BJ (cell line): ENCODE measurements around the gene DCUN1D1. TPM values are rescaled to one million over a fixed set of nuclear protein-coding genes. Genes with fewer than 3 reads are reported as not detected.

Experiments used
- CTCF ChIA-PET: fragments of 350-600 bp; formaldehyde crosslinking; extraction: SDS; loops from one replicate; lab custom pipeline; 2021; ENCODE audit warnings: antibody characterized with exemption, inconsistent platforms; lab: Yijun Ruan, JAX
- POLR2A ChIA-PET: fragments of 300-600 bp; sonication (Branson Sonifier 250); formaldehyde crosslinking; extraction: SDS; loops from one replicate; lab custom pipeline; 2021; ENCODE audit warnings: antibody characterized with exemption; lab: Charles Lee
- DNase-seq: peaks from one replicate; pipeline ENCODE4 v3.0.0-alpha.2; 2011; ENCODE audit warnings: low read depth
- H3K27me3 ChIP-seq: 2 replicates; pipeline ENCODE4 v1.6.0; 2011; ENCODE audit warnings: low read length; ENCODE audit not compliant: control insufficient read depth, insufficient read depth
- H3K36me3 ChIP-seq: 2 replicates; pipeline ENCODE4 v1.5.1; 2011; ENCODE audit warnings: low read length; ENCODE audit not compliant: control insufficient read depth, insufficient read depth
- H3K4me3 ChIP-seq: 2 replicates; pipeline ENCODE4 v1.5.1; 2011; ENCODE audit warnings: low read depth, mild to moderate bottlenecking, control low read depth, low read length
- polyA plus RNA-seq: library from polyadenylated mRNA; depleted of rRNA; stranded (reverse); fragments of >200 nt; gene quantifications from 2 replicates; pipeline ENCODE4 v1.2.3, GENCODE V29; 2011
- TF ChIP-seq, protein P1 (sequence below): IDR thresholded peaks from 2 replicates; pipeline ENCODE4 v1.5.1; 2011; ENCODE audit warnings: low read depth, mild to moderate bottlenecking, control low read depth, inconsistent platforms, low read length, moderate library complexity; ENCODE audit not compliant: insufficient read depth

The DCUN1D1 gene
- polyA plus RNA-seq, 1 experiment: 6.1 TPM

DNA sequence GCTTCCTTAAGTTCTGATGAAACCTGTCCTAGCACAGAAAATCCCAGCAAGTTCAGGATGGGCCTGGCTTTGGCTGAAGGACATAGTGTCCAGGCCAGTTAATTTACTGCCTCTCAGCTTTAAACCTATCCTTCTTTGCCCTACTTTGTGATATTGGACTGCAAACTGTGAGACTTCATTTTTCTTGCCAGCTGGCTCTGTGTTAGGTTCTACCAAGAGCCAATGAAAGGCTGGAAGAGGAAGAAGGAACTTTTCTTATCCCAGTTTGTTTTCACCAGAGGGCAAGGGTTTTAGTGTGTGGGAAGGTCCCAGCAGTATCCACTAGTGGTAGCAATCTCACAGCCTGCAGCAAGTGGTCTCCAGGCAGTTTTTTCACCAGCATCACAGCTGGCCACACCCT is 18.2 kb downstream of the DCUN1D1 start:
- ChIA-PET CTCF (interaction anchor here (0.6 to 1.3 kb wide), 2 partner anchors 27 to 1098 kb away, joined by 3 to 4 read pairs; no protein-coding TSS in a partner anchor), POLR2A (no interaction called here)
- no peak for DNase-seq

DNA sequence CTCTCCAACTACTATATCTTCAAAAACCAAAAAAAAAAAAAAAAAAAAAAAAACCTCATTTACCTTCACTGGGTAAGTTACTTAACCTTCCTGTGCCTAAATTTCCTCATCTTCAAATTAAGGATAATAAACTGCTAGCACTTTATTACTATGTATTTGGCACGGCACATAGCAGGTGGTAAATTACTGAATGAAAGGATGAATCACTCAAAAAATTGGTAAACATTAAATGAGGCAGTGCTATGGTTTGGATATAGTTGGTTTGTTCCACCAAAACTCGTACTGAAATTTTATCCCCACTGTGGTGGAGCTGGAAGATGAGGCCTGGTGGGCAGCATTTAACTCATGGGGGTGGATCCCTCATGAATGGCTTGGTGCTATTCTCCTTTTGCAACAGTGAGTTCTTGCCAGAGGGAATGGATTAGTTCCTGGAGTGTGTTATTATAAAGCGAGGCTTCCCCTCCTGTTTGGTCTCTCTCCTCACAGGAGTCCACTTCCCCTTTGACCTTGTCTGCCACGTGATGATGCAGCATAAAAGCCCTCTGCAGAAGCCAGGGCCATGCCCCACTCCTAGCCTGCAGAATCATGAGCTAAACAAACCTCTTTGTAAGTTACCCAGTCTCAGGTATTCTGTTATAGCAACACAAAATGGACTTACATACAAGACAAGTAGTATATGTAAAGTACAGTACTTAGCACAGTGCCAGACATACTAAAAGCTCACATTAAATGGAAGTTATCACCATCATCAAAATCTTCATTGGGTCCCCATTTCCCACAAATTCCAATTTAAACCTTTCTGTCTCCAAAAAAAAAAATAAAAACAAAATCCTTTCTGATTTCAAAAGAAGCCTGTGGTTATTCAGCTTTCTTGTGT is 20.6 kb downstream of the DCUN1D1 start:
- CTCF ChIA-PET: no interaction called here
- DNase-seq: no peak
- TF ChIP-seq, protein P1, sequence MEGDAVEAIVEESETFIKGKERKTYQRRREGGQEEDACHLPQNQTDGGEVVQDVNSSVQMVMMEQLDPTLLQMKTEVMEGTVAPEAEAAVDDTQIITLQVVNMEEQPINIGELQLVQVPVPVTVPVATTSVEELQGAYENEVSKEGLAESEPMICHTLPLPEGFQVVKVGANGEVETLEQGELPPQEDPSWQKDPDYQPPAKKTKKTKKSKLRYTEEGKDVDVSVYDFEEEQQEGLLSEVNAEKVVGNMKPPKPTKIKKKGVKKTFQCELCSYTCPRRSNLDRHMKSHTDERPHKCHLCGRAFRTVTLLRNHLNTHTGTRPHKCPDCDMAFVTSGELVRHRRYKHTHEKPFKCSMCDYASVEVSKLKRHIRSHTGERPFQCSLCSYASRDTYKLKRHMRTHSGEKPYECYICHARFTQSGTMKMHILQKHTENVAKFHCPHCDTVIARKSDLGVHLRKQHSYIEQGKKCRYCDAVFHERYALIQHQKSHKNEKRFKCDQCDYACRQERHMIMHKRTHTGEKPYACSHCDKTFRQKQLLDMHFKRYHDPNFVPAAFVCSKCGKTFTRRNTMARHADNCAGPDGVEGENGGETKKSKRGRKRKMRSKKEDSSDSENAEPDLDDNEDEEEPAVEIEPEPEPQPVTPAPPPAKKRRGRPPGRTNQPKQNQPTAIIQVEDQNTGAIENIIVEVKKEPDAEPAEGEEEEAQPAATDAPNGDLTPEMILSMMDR: no peak
- no peak overlapping the region for H3K4me3 ChIP-seq
- POLR2A ChIA-PET: no interaction called here
- H3K27me3 ChIP-seq: no peaks in the 10 kb centered on the region
- peaks cover 6% of the 10 kb centered on the region for H3K36me3 ChIP-seq

More for the DNA sequence above, 18.2 kb downstream of the DCUN1D1 start:
- Histone ChIP-seq H3K27me3 (no peaks in the 10 kb centered on the region), H3K4me3 (no peak overlapping the region), H3K36me3 (peaks cover 6% of the 10 kb centered on the region)
- TF ChIP-seq, protein P1: no peak

DNA sequence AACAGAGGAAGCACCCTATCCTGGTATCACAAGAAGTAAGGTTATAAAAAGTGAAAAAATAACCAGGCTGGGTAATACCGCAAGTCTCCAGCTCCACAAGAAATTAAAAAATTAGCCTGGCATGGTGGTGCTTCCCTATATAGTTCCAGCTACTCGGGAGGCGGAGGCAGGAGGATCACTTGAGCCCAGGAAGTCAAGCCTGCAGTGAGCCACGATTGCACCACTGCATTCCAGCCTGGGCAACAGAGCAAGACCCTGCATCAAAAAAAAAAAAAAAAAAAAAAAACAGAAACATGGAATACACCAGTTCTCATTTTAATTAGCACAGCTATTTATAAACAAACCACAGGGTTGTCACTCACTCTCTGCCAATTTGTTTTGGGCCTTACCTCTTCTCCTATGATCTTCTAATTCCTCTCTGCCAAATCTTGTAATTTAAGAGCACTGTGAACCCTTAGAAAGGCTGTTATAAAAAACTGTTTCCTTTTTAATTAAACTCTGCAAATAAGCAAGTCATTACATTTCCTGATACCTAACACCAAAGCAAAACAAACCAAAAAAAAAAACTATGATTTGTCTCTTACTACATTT is 22.6 kb downstream of the DCUN1D1 start:
- CTCF ChIA-PET: no interaction called here
- no peak overlapping the region for H3K4me3 ChIP-seq
- no peaks in the 10 kb centered on the region for H3K27me3 ChIP-seq
- DNase-seq: no peak
- POLR2A ChIA-PET: no interaction called here
- peaks cover 6% of the 10 kb centered on the region for H3K36me3 ChIP-seq
- TF ChIP-seq, protein P1: no peak

DNA sequence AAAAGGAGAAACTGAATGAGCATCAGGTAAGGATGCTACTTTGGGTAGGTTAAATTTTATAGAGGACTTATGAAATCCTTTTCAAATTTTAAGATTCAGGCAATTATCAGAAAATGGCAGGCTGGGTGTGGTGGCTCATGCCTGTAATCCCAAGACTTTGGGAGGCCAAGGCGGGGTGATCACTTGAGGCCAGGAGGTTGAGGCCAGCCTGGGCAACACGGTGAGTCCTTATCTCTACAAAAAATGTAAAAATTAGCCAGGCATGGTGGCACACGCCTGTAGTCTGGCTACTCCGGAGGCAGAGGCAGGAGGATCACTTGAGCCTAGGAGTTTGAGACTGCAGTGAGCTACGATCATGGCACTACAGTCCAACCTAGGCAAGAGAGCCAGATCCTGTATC is 23.1 kb downstream of the DCUN1D1 start:
- H3K27me3 ChIP-seq: no peaks in the 10 kb centered on the region
- no peak for DNase-seq
- H3K4me3 ChIP-seq: no peak overlapping the region
- H3K36me3 ChIP-seq: peaks cover 4% of the 10 kb centered on the region; the same call in 1 of the 2 replicates
- ChIA-PET POLR2A (no interaction called here), CTCF (no interaction called here)
- TF ChIP-seq, protein P1: no peak

DNA sequence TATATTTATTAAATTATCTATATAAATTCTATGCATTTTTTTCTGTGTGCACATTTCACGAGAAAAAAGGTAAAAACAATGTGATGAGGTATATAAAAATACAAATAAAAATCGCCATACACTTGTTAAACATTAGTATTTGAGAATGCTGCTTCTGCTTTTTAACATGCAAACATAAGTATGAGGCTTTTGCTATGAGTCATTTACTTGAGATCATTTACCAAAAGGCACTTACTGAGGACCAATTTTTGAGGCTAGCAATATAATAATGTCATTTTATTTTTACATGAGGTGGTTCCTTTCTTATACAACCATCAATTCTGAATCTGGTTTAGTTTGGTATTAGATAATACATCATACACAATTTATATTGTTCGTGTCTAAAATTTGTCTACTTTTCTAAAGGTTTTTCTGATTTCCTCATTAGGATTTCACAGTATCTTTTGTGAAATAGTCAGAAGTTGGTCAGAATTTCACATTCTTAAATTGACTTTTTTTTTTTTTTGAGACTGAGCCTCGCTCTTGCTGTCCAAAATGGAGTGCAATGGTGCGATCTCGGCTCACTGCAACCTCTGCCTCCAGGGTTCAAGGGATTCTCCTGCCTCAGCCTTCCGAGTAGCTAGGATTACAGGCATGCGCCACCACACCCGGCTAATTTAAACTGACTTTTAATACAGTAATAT is 25.6 kb downstream of the DCUN1D1 start:
- Histone ChIP-seq H3K36me3 (peaks cover 4% of the 10 kb centered on the region; the same call in 1 of the 2 replicates), H3K4me3 (no peak overlapping the region), H3K27me3 (no peaks in the 10 kb centered on the region)
- CTCF ChIA-PET: no interaction called here
- TF ChIP-seq, protein P1: no peak
- DNase-seq: no peak
- POLR2A ChIA-PET: no interaction called here
